HG02981 (cell line): ENCODE measurements around the gene PLD1.

Experiments used
- ATAC-seq: cut with Tn5 transposase; IDR thresholded peaks from one replicate; pipeline ENCODE4 v1.9.1; 2021; ENCODE audit warnings: mild to moderate bottlenecking, moderate library complexity; ENCODE audit not compliant: unreplicated experiment

Gene PLD1

GRCh38 chr3:171801738-171802589, 8.3 kb downstream of the PLD1 start:
- no peak for ATAC-seq

DNA sequence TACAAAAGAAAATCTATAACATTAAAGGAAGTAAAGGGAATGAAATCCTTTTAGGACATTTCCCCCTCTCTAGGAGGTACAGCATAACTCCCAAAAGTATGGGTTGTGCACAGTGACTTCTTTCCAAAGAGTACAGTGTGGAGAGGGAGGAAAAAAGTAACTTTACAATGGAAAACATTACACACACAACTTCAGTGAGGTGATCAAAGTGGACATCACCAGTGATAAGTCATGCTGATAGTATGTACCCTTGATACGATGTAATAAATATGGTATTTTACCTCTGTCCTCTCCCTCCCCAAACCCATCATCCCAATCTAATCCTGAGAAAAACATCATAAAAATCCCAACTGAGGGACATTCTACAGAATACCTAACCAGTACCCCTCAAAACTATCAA, 10.8 kb downstream of the PLD1 start:
- no peak for ATAC-seq

DNA sequence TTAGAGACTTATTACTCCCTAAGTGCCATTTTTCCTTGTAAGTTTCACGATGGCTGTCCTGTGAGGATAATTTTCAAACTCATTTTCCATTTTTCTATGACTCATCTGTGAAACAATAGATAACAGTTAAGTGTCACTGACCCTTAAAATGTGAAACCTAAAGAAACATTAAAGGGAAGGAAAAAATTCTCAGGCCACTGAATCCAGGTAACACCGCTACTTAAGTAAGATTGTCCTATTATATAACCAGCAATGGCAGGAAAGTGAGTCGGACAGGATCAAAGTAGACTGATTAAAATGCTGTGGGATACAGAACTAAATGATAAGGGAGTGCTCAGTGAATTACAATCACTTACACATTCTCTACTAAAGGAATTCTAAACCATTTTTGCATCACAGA, 12.4 kb downstream of the PLD1 start:
- ATAC-seq: no peak

DNA sequence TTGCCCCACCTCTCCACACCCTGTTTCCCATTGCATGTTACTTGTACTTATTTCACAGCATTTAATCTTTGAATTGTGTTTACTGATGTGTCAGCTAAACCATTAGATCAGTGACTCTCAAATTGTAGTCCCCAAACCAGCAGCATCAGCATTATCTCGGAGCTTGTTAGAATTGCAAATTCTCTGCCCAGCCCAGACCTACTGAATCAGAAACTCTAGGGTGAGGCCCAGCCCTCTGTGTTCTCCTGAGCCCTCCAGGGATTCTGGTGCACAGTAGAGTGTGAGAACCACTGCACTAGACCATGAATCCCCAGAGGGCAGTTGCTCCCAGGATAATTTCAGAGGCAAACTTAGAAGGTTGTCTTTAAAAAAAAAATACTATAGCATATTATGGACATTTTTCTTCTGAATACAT, 13.0 kb downstream of the PLD1 start:
- peak; percentile 72 for ATAC-seq

DNA sequence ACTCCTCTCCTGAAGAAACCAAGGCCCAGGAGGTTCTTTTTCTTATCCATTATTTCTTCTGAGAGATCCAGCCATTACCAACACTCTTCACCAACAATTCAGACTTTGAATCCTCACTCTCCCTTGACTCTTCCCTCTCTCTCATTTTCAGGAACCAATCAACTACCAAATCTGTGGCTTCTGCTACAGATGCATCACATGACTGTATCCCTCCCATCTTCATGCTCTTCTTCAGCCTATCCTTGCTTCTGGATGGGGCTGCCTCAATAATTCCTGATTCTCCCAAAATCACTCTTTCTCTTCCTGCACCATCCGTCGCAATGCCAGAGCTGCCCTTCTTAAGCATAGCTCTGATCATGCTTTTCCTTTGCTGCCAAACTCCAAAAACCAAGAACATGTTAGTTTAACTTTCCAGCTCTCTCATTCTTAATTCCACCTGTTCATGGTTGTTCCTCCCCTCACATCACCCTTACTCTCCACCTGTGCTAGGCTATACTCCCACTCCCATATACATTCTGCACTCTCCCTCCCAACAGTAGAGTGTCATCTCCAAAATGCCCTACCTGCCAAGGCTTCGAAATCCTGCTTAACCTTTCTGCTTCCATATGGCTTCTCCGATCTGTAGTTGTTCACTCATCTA, 13.5 kb downstream of the PLD1 start:
- peak; percentile 4 for ATAC-seq

DNA sequence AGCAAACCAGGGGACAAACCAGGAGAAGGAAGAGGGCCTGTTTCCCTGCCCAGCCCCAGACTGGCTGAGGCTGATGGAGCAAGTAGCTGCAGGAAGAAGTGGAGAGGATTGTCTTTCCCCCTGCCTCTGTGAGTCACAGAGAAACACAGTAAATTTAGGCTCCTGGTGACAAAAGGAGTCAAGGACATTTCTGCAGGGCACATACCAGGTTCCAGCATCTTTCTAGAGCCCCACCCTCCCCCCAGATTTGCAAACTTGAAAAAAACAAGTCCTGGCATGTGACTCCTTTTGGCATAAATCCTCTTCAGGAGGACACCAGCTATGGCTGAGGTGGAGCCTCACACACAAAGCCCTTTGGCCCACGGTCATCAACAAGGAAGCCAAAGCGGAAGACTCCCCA, 17.8 kb downstream of the PLD1 start:
- no peak for ATAC-seq

DNA sequence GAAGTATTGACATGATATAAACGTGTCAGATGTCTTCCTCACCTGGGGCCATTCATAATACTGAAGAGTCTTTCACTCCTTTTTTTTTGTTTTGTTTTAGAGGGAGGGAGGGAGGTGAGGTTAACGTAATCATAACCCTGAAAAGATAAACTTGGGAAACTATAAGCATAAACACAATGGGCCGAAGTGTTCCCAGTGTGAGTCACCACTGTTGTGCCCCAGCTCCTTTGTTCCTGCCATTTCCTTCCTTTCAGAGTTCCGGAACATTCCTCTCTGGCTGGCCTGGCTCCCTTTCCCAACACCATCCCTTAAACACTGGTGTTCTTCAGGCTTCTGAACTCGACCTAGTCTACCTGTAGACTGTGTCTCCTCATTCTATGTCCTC, 18.6 kb downstream of the PLD1 start:
- no peak for ATAC-seq

GRCh38 chr3:171790898-171791691, 19.2 kb downstream of the PLD1 start:
- no peak for ATAC-seq

- no peak for ATAC-seq
Observed at GRCh38 chr3:171790574-171790897, 19.7 kb downstream of the PLD1 start.

DNA sequence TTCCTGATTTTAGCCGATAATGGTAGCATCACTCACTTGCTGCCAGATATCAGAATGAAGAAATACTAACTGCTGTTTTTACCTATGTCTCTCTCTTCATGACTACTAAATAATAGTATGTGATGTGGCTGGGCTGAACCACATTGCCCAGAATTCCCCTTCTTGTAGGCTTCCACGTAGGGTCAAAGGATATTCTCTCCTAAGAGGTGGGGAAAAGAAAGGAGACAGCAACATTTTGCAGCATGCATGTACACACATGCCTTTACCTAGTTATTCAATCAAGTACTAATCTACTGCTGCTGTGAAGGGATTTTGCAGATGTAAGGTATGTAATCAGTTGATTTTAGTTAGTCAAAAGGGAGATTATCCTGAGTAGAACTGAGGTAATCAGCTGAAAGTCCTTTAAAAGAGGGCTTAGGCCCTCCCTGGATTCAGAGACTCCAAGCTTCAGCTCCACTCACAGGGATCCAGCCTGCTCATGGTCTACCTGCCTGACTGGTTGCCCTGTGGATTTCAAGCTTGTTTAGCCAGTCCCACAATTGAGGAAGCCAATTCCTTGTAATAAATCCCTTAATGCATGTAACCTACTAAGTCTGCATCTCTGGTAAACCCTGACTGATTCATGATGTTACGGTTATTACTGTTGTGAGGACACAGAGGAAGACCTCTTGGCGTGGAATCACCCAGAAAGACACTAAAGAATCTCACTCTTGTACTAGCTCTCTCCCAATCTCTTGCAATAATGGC, 20.4 kb downstream of the PLD1 start:
- ATAC-seq: no peak

DNA sequence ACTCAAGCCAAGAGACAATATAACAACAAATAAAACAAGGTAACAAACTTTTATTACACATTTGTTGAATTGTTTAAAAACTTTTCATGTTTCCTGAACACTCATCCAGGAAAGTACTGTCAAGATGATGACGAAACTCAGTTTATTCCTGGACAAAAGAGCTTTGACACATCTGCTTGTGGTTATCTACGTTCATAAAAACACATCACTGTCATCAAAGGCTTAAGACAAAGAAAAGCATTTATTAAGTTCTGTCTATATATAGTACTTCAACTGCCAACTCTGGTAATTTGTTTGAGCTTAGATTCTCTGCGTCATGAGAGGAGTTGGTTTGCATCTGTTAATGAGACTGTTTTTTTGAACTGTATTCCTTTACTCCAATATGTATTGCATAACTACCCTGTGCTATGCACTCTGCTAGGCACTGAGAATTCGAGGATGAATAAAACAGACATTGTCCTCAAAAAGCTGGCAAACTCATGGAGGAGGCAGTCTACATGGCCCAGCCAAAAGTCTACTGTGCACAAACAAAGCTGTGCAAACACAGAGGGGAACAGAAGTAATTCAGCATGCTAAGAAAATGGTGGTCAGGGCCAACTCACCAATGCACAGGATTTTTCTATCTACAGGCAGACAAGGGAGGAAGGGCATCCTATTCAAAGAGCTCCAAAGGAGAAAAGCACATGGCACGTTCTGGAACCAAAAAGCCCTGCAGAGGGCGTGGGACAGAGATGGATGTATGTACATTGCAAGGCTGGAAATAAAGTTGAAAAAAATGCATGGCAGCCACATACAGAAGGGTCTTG, 21.5 kb downstream of the PLD1 start:
- ATAC-seq: no peak

- no peak for ATAC-seq
Observed at GRCh38 chr3:171786997-171787396, 23.3 kb downstream of the PLD1 start.

- ATAC-seq: no peak
Observed at GRCh38 chr3:171784937-171785336, 25.3 kb downstream of the PLD1 start.

GRCh38 chr3:171784387-171784786, 25.9 kb downstream of the PLD1 start:
- ATAC-seq: no peak

- ATAC-seq: no peak
Observed at GRCh38 chr3:171783626-171784025, 26.7 kb downstream of the PLD1 start.

DNA sequence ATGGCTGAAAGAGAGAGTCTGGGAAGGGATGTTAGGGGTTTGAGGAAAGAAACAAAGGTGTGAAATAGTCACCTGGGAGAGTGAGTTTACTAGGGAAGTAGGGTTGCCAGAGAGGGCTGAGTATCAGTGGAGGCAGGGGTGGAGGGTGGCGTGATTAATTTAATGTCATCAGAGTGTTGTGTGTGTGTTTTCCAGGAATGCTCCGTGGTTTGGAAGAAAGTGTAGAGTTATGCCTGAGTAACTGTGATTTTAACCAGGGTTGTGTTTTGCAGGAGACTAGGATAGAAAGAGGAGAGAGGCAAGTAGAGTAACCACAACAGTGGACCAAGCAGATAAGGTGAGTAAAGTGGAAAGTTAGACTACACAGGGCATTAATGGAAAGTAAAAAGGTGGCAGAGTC, 27.2 kb downstream of the PLD1 start:
- no peak for ATAC-seq

- no peak for ATAC-seq
Observed at GRCh38 chr3:171782617-171783016, 27.7 kb downstream of the PLD1 start.

- ATAC-seq: no peak
Observed at GRCh38 chr3:171781711-171782127, 28.6 kb downstream of the PLD1 start.

GRCh38 chr3:171778493-171778892, 31.8 kb downstream of the PLD1 start:
- no peak for ATAC-seq

- ATAC-seq: no peak
Observed at GRCh38 chr3:171777596-171777995, 32.7 kb downstream of the PLD1 start.
